SJSA1 (cell line): ENCODE measurements around the gene UBQLN4. TPM values are rescaled to one million over a fixed set of nuclear protein-coding genes. Genes with fewer than 3 reads are reported as not detected.
"Not testable (repeated sequence)": the region's sequence is repeated elsewhere in the genome, so short reads cannot be mapped to it uniquely, and the experiment has no call there.

Source experiments
- DNase-seq, 2 experiments: peaks; one replicate each; pipeline ENCODE4 v3.0.0-alpha.2; 2015 to 2020; ENCODE audit warnings: low spot score in 2 of 2, low read depth in 1 of 2
- H3K27ac ChIP-seq: fragments of 250-450 bp; sonication (Bioruptor Pico); 2 replicates; pipeline ENCODE4 v1.5.1; 2020; ENCODE audit warnings: mild to moderate bottlenecking, moderate library complexity
- H3K27me3 ChIP-seq: fragments of 250-450 bp; sonication (Bioruptor Pico); replicated peaks from 2 replicates; pipeline ENCODE4 v1.5.1; 2020; ENCODE audit warnings: mild to moderate bottlenecking, moderate library complexity
- H3K36me3 ChIP-seq: fragments of 250-450 bp; sonication (Bioruptor Pico); 2 replicates; pipeline ENCODE4 v1.5.1; 2020; ENCODE audit warnings: mild to moderate bottlenecking
- H3K4me1 ChIP-seq: fragments of 250-450 bp; sonication (Bioruptor Pico); replicated peaks from 2 replicates; pipeline ENCODE4 v1.6.1; 2021; ENCODE audit warnings: mild to moderate bottlenecking
- H3K4me3 ChIP-seq: fragments of 250-450 bp; sonication (Bioruptor Pico); 2 replicates; pipeline ENCODE4 v1.5.1; 2020; ENCODE audit warnings: mild to moderate bottlenecking
- H3K9me3 ChIP-seq: fragments of 250-450 bp; sonication (Bioruptor Pico); replicated peaks from 2 replicates; pipeline ENCODE4 v1.5.1; 2020; ENCODE audit warnings: mild to moderate bottlenecking
- total RNA-seq: library from RNA; depleted of rRNA; stranded (reverse); fragments of >200 nt; shearing (Covaris generic); gene quantifications from 2 replicates; pipeline ENCODE4 v1.2.3, GENCODE V29; 2014

Gene UBQLN4
- total RNA-seq, 1 experiment from 2014 or later: 18.2 TPM

- Histone ChIP-seq H3K27me3 (no peaks in the 10 kb centered on the region), H3K36me3 (peaks cover 8% of the 10 kb centered on the region), H3K9me3 (no peaks in the 10 kb centered on the region), H3K4me1 (peaks cover 11% of the 10 kb centered on the region), H3K27ac (no peak overlapping the region), H3K4me3 (no peak overlapping the region)
- DNase-seq: no peak
These were observed 23.2 kb upstream of the UBQLN4 start for GRCh38 chr1:156076609-156077429.

- no peak overlapping the region for H3K4me3 ChIP-seq
- DNase-seq: no peak
- H3K4me1 ChIP-seq: peaks cover 4% of the 10 kb centered on the region
- no peaks in the 10 kb centered on the region for H3K27me3 ChIP-seq
- no peaks in the 10 kb centered on the region for H3K9me3 ChIP-seq
- H3K36me3 ChIP-seq: peaks cover 8% of the 10 kb centered on the region
- H3K27ac ChIP-seq: no peak overlapping the region
These were observed 22.2 kb upstream of the UBQLN4 start for GRCh38 chr1:156075775-156076204.

GRCh38 chr1:156075162-156075561, 21.6 kb upstream of the UBQLN4 start:
- peaks cover 8% of the 10 kb centered on the region for H3K36me3 ChIP-seq
- no peak overlapping the region for H3K27ac ChIP-seq
- DNase-seq: no peak
- no peaks in the 10 kb centered on the region for H3K27me3 ChIP-seq
- no peaks in the 10 kb centered on the region for H3K4me1 ChIP-seq
- no peak overlapping the region for H3K4me3 ChIP-seq
- H3K9me3 ChIP-seq: no peaks in the 10 kb centered on the region

- H3K4me3 ChIP-seq: no peak overlapping the region
These were observed 21.1 kb upstream of the UBQLN4 start for GRCh38 chr1:156074661-156075060.

GRCh38 chr1:156073740-156074139, 20.1 kb upstream of the UBQLN4 start:
- H3K27me3 ChIP-seq: no peaks in the 10 kb centered on the region

More at GRCh38 chr1:156074661-156075060, 21.1 kb upstream of the UBQLN4 start:
- Histone ChIP-seq H3K27me3 (no peaks in the 10 kb centered on the region), H3K27ac (no peak overlapping the region), H3K9me3 (no peaks in the 10 kb centered on the region), H3K4me1 (no peaks in the 10 kb centered on the region), H3K36me3 (peaks cover 8% of the 10 kb centered on the region)
- DNase-seq: no peak

DNA sequence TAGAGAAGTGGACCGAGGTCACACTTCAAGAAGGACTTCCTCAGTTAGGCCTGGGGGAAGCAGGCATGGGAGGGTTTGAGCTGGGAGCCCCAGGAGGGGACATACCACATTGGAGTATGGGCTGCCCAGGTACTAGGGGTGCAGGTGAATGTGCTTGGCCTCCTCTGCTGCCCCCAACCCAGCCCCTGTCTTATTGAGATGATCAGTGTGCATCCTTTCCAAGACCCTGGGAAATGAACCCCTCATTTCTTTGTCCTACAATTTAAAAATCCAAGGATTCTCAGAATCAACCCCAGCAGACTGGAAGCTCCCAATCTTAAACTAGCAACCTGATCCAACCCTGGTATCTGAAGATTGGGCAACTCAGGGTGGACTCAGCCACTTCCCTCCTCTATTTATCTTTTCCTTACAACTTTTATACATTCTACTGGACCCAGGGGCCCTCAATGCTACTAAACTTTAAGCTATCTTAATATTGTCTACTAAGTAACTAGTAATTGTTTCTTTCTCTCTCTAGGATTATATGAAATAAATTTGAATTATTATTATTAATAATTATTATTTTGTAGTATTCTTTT, 19.6 kb upstream of the UBQLN4 start:
- H3K27ac ChIP-seq: no peak overlapping the region
- no peak overlapping the region for H3K4me3 ChIP-seq
- no peaks in the 10 kb centered on the region for H3K27me3 ChIP-seq
- peaks cover 8% of the 10 kb centered on the region for H3K36me3 ChIP-seq
- no peaks in the 10 kb centered on the region for H3K4me1 ChIP-seq
- H3K9me3 ChIP-seq: no peaks in the 10 kb centered on the region
- no peak for DNase-seq

More at GRCh38 chr1:156073740-156074139, 20.1 kb upstream of the UBQLN4 start:
- DNase-seq: no peak
- Histone ChIP-seq H3K36me3 (peaks cover 8% of the 10 kb centered on the region), H3K4me1 (no peaks in the 10 kb centered on the region), H3K27ac (no peak overlapping the region), H3K4me3 (no peak overlapping the region), H3K9me3 (no peaks in the 10 kb centered on the region)

- Histone ChIP-seq H3K4me3 (no peak overlapping the region), H3K36me3 (peaks cover 6% of the 10 kb centered on the region), H3K27ac (no peak overlapping the region), H3K4me1 (no peaks in the 10 kb centered on the region), H3K27me3 (no peaks in the 10 kb centered on the region), H3K9me3 (no peaks in the 10 kb centered on the region)
- no peak for DNase-seq
These were observed 18.7 kb upstream of the UBQLN4 start for GRCh38 chr1:156072251-156072650.

DNA sequence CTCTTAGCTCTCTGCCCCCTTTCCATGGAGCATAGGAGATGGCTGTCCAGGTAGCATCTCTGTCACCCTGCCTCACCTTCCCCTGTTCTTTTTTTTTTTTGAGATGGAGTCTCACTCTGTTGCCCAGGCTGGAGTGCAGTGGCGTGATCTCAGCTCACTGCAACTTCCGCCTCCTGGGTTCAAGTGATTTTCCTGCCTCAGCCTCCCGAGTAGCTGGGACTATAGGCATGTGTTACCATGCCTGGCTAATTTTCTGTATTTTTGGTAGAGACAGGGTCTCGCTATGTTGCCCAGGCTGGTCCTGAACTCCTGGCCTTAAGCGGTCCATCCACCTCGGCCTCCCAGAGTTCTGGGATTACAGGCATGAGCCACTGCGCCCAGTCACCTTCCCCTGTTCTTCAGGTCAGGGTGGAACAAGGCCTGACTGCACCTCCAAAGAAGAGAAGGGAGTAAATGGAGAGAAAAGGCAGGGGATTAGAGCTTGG, 17.8 kb upstream of the UBQLN4 start:
- not testable (repeated sequence) for DNase-seq, H3K9me3 ChIP-seq, H3K4me3 ChIP-seq, H3K27me3 ChIP-seq, H3K4me1 ChIP-seq, H3K27ac ChIP-seq, H3K36me3 ChIP-seq

GRCh38 chr1:156070548-156070947, 16.9 kb upstream of the UBQLN4 start:
- Histone ChIP-seq H3K27me3 (no peaks in the 10 kb centered on the region), H3K27ac (no peak overlapping the region), H3K9me3 (no peaks in the 10 kb centered on the region), H3K4me3 (no peak overlapping the region), H3K4me1 (no peaks in the 10 kb centered on the region), H3K36me3 (no peaks in the 10 kb centered on the region)
- DNase-seq: no peak

DNA sequence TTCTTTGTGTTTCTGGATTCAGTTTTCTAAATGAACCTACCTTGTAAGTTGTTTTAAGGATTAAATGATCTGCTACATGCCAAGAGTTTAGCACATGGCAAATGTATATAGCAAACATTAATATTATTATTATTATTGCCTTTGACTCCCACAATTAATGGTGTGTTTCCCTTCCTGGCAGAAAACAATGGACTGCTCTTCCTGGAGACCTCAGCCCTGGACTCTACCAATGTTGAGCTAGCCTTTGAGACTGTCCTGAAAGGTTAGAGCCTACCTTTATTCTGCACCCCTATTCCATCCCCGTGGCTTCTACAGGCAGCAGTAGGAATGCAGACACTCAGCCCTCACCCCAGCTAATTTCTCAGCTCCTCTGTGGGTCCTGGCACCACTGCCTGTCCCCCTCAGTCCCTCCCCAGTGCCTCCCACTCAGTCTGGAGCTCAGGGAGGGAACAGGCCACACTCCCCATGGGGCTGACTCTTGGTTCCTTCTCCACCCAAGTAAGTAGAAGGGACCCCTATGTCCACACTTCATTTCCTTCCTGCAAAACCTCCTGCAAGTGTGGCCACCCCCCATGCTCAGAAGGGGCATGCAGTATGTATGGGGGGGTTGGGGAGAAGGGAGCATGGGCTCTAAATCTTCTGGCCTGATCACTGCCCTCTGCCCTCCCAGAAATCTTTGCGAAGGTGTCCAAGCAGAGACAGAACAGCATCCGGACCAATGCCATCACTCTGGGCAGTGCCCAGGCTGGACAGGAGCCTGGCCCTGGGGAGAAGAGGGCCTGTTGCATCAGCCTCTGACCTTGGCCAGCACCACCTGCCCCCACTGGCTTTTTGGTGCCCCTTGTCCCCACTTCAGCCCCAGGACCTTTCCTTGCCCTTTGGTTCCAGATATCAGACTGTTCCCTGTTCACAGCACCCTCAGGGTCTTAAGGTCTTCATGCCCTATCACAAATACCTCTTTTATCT, 16.2 kb upstream of the UBQLN4 start:
- no peak for DNase-seq
- Histone ChIP-seq H3K36me3 (no peaks in the 10 kb centered on the region), H3K4me1 (no peaks in the 10 kb centered on the region), H3K27ac (no peak overlapping the region), H3K9me3 (no peaks in the 10 kb centered on the region), H3K27me3 (no peaks in the 10 kb centered on the region), H3K4me3 (no peak overlapping the region)

GRCh38 chr1:156067262-156067661, 13.7 kb upstream of the UBQLN4 start:
- H3K36me3 ChIP-seq: no peaks in the 10 kb centered on the region
- H3K27me3 ChIP-seq: no peaks in the 10 kb centered on the region
- peaks cover 15% of the 10 kb centered on the region for H3K4me1 ChIP-seq
- H3K4me3 ChIP-seq: no peak overlapping the region
- H3K27ac ChIP-seq: no peak overlapping the region
- no peaks in the 10 kb centered on the region for H3K9me3 ChIP-seq
- DNase-seq: no peak

DNA sequence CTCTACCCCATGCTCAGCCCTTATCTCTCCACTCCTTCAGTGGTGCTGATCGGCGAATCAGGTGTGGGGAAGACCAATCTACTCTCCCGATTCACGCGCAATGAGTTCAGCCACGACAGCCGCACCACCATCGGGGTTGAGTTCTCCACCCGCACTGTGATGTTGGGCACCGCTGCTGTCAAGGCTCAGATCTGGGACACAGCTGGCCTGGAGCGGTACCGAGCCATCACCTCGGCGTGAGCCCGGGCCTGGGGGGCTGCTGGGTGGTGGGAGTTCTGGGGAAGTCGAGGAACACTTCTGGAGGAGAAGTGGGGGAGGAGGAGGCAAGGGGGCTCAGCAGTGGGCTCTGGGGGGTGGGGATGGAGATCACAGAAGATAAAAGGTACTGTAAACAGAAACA, 12.3 kb upstream of the UBQLN4 start:
- H3K36me3 ChIP-seq: no peaks in the 10 kb centered on the region
- H3K27ac ChIP-seq: no peak overlapping the region
- H3K4me1 ChIP-seq: peaks cover 15% of the 10 kb centered on the region
- no peak for DNase-seq
- no peaks in the 10 kb centered on the region for H3K27me3 ChIP-seq
- H3K9me3 ChIP-seq: no peaks in the 10 kb centered on the region
- H3K4me3 ChIP-seq: no peak overlapping the region

GRCh38 chr1:156065212-156065611, 11.6 kb upstream of the UBQLN4 start:
- Histone ChIP-seq H3K27me3 (no peaks in the 10 kb centered on the region), H3K4me3 (no peak overlapping the region), H3K36me3 (no peaks in the 10 kb centered on the region), H3K9me3 (no peaks in the 10 kb centered on the region), H3K4me1 (peaks cover 15% of the 10 kb centered on the region), H3K27ac (no peak overlapping the region)
- no peak for DNase-seq
